Dedifferentiated amniotic fluid mesenchymal stem cell (primary cell): ENCODE data around the gene BAG5.
"Not testable (repeated sequence)": the region's sequence is repeated elsewhere in the genome, so short reads cannot be mapped to it uniquely, and the experiment has no call there.

Experiments
- DNase-seq: peaks from one replicate; pipeline ENCODE4 v3.0.0-alpha.2; 2016; ENCODE audit errors: extremely low spot score

The BAG5 gene

DNA sequence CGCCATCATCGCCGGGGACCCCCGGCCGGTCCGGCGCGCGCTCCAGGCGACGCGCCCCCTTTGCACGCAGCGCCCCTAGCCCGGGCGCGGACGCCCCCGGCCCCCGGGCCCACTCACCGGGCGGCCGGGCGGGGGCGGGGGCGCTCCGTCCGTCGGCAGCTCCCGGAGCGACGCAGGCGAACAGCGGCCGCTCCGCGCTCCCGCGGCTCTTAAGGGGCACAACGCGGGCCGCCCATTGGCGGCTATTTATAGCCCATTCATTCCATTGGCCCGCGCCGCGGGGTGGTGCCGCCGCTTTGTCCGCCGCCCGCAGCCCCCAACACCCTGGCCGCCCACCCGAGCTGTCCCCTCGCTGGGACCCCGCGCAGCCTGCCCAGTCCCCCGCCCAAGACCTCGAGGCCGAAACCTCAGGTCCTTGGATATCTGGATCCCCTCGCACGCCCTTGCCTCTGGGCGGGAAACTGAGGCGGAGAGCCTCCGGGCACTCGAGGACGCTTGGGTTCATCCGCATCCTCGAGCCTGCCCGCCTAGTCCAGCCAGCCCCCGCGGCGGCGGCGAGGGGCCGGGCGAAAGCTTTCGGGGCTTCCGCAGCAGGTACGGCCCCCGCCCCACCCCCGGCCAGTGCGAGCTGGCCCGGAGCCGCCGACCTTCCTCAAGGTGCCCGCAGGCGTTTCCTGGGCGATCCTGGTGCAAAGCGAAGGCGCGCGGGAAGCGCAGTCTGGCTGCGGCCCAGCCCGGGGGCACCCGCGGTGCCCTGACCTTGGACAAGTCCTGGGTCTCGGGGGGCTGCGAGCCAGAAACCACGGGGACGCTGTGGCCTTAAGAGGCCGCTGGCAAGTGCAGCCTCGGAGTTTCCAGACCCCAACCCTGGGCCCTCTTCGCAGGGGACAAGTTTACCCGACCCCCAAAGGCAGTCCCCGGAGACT lies 39.5 kb downstream of the BAG5 start, which contains the start of gene CKB:
CKB (minus strand) TSS at position 182 of the 926 bp plus-strand sequence. CDS start 337 bp downstream, outside the sequence.
- DNase-seq = no peak

DNA sequence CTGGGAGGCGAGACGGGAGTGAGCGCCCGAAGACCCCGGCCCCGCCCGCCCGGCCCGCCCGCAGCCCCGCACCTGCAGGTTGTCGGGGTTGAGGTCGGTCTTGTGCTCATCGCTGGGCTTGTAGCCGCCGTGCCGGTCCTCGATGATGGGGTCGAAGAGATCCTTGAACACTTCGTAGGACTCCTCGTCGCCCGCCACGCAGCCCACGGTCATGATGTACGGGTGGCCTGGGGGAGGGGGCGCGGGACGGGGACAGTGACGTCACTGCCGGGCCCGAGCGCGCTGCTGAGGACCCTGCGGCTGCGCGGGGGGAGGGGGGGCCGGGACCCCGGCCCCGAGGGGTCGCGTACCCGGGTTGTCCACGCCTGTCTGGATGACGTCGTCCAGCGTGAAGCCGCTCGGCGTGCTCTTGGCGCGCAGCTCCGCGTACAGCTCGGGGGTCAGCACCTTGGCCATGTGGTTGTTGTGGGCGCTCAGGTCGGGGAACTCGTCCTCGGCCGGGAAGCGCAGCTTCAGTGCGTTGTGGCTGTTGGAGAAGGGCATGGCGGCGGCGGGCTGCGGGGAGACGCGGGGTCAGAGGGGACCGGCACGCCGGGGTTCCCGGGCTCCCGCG lies 40.4 kb downstream of the BAG5 start:
- no peak for DNase-seq

DNA sequence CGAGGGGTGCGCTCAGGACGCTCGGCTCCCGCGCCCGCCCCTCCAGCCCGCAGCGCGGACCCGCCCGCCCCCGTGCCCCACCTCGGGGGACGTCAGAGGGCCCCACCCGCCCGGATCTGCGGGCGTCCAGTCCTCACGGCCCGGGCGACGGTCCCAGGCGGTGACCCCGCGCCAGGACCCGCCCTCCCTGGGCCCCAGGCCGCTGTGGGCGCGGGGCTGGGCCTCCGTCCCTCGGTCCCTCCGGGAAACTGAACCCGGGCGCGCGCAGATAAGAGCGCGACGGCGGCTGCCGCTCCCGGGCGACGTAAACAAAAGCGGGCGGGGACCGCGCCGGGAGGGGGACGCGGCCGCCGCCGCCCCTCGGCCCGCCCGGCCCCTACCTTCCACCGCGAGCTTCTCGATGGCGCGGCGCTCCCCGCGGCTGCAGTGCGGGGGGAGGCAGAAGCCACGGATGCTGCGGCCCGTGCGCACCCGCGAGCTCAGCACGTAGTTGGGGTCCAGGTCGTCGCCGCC lies 41.0 kb downstream of the BAG5 start:
- no peak for DNase-seq

DNA sequence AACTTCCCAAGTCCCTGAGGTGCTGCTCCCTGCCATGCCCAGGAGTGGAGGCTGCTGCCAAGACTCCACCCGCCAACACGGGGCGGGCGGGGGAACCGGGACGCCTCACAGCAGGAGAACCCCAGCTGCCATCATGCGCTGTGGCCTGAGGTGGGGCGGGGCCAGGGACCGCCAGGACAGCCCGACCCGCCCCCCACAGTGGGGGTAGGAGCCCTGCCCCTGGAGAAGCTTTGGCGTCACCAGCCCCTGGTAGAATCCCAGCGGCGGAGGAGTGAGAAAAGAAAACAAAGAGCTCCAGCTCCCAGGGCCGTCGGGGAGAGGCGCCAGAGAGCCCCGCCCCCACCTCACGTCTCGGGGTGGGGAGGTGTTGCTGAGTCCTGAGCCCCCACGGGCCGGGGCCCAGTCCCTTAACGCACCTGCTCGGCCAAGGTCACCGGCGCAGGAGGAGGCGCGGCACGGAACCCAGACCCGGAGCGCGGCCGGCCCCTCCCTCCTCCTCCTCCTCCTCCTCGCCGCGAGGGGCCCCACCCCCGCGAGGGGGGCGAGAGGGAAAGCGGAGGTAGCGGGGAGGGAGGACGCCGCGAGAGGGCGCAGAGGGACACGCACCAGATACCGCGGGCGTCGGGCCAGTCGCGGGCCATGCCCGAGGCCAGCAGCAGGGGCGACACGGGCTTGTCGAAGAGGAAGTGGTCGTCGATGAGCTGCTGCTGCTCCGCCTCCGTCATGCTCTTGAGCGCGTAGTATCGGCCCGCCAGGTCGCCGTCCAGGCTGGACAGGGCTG lies 41.6 kb downstream of the BAG5 start:
- DNase-seq = peak; percentile 45

DNA sequence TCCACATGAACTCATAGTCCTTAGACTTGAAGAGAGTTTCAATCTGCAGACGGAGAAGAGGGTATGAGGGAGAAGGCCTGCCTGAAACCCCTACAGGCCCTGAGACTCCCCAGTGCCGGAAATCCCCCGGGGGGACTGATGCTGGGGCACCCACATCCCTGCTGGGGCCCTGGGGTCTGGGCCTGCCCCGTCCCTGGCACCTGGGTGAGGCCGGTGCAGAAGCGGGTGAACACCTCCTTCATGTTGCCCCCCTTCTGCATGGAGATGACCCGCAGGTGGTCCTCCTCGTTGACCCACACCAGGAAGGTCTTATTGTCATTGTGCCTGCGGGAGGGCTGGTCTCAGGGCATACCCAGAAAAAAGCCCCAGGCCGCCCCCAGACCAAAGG lies 42.2 kb downstream of the BAG5 start:
- no peak for DNase-seq

DNA sequence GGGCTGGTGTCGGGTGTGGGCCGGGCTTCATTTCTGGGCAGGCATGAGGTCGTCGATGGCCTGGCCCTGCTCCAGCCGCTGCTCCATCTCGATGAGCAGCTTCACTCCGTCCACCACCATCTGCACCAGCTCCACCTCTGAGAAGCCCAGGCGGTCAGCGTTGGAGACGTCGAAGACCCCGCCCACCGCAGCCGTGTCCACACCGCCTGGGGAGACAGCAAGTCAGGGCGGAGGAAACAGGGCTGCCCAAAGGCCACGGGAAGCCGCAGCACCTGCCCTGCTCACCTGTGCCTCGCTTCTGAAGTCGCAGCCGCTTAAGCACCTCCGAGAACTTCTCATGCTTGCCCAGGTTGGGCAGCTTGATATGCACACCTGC lies 42.6 kb downstream of the BAG5 start:
- no peak for DNase-seq

DNA sequence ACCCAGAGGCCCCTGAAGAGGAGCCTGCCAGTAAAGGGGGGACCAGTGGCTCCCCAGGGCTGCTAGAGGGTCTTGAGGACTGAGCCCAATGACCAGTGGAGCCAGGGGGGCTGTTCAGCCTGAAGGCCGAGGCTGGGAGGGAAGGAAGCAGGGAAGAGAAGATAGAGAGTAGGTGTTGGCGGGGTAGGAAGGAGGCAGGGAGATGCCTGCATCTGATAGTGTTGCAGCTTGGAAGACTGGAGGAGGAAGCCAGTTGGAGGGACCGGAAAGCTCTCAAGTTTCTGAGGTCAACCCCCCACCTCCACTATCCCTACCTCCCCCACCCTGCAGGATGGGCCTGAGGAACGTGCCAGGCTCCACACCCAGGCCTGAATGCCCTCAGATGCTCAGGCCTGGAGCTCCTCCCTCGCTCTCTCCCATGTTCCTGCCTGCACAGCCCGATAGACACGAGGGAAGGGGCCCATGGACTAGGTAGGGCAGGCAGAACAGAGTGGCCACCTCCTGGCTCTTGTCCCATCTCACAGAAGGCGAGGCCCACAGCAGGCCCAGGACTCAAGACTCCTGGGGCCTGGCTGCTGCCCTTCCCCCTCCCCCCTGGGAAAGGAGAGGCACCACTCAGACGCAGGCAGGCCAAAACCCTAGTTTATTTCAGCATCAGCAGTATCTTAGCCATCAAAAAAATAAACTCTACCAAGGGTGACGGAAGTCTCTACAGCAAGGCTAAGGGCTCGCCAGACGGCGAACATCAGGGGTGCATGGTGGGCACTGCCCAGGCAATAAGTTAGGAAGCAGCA lies 43.2 kb downstream of the BAG5 start:
- no peak for DNase-seq

DNA sequence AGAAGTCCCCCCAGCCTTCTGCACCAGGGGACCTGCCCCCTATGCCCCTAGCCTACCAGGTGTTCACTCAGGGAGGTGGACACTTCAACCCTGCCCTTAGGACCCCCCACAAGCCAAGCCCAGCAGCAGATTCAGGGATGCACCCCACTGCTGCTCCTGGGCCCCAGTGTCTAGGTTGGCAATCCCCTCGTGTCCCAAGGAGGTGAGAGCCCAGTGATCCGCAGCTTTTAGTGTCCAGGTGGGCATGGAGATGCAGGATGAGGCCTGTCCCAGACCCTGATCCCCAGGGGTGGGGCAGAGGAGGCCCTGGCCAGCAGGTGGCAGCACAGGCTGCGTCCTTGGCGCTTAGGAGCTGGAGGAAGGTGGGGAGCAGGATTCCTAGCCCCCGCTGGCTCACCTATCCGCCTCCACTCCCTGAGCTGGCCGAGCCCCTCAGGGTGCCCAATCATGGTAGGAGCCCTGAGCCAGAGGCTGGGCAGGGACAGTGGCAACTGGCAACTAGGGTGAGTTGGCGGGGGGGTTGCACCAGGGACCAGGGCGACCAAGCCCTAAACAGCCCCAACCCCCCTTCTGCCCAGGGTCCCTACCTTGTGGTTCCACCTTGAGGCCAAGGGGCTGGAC lies 43.9 kb downstream of the BAG5 start:
- no peak for DNase-seq

DNA sequence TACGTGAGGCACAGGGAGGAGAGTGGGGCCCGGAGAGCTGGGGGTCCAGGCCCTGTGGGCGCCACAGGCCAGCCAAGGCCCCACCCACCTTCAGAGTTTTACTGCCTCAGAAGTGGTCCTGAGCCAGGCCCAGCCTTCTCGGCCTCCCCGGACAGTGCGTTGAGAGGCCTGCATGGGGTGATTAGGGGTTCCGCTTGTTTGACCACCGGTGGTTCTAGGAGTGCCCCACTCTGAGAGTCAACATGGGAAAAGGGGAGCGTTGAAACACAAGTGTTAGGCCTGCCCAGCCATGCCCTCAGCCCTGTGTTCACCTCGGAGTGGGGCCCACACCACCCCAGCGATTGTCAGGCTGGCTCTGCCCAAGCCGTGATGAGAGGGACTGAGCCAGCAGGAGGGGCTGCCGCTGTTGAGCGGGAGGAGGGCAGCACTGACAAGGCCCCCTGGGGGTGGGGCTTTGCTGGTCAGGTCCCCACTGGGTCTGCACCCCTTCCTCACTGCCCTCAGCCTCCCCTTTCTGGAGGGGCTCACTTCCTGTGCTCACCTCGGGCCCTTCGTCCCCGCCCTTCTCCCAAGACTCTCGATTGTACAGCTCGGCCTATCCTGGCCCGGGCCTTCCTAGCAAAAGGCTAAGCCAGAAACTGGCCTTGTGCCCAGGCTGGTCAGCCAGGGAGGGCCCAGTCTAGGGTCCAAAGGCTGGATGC lies 44.6 kb downstream of the BAG5 start:
- no peak for DNase-seq

DNA sequence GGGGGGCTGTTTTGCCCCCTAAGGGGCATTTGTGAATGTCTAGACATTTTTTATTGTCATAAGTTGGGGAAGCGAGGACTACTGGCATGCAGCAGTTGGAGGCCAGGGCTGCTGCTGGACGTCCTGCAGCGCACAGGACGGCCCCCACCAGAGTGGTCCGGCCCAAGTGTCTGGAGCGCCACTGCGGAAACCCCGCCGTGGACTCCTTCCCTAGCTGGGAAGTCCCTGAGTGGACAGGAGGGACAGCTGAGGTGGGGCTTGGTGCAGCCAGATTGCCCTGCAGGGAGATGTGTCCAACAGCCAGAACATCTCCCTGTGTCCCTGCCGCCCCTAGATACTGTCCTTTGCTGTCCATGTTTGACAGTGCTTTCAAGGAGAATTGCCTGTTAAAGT lies 45.3 kb downstream of the BAG5 start:
- DNase-seq = no peak

DNA sequence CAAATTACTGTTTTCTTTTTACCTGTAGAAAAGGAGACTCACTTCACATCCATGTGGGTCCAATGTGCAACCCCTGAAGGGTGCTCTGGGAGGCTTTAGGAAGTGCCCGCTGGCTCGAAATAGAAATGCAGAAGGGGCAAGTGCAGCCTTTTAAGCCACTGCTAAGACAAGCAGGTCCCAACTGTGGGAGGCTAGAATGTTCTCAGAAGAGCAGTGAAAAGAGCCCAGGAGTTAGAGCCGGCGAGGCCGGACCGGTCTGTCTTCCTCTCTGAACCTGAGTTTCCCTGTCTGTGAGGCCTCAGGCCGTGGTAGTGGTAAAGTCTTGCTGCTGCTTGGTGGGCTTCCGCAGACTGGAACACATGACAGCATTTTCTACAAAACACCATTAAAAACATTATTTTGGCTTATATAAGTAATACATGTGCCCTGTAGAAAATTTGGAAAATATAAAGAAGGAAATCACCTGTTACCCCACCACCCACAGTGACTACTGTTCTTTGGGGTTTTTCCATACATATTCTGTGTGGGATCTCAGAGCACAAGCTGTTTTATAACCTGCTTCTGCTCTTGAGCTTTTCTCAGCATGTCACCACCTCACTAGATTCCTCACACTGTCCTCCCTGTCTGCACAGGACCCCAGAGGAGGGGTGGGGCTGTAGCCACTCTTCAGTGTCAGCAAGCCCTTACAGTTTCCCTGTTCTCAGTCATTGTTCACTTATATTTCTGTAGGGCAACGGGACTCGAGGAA lies 45.9 kb downstream of the BAG5 start:
- DNase-seq = no peak

DNA sequence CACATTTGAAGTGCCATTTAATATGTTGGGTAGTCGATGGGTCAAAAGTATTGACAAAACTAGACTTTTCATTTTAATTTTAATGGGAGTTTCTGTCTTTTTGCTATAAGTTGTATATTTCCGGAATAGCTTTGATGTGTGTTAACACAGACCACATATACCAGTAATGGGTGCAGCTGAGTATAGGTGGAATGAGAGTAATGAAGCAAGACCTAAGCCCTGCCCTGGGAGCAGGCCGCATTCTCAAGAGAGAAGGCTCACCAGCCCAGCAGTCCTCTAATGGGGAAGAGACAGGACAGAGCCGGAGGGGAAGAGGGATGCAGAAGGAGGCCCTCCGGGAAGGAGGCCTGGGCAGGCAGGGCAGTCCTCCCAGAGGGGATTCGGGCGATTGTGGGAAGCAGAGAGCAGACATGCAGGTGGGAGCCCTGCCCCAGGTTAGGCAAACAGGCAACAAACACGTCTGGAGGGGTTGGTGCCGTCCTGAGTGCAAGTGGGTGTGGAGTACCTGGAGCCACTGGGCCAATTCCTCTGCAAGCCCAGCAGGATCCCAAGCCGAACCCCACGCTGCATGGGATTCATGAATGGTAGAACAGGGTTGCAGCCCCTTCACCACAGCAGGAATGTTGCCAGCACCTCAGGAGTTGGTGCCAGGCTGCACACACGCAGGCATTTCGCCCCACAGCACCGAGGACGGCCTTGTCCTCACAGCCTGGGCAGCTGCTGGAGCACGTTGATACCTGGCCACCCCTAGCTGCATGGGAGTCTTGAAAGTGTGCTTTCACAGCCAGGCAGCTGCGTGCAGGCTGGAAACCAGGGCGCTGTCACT lies 47.6 kb downstream of the BAG5 start:
- DNase-seq = no peak

DNA sequence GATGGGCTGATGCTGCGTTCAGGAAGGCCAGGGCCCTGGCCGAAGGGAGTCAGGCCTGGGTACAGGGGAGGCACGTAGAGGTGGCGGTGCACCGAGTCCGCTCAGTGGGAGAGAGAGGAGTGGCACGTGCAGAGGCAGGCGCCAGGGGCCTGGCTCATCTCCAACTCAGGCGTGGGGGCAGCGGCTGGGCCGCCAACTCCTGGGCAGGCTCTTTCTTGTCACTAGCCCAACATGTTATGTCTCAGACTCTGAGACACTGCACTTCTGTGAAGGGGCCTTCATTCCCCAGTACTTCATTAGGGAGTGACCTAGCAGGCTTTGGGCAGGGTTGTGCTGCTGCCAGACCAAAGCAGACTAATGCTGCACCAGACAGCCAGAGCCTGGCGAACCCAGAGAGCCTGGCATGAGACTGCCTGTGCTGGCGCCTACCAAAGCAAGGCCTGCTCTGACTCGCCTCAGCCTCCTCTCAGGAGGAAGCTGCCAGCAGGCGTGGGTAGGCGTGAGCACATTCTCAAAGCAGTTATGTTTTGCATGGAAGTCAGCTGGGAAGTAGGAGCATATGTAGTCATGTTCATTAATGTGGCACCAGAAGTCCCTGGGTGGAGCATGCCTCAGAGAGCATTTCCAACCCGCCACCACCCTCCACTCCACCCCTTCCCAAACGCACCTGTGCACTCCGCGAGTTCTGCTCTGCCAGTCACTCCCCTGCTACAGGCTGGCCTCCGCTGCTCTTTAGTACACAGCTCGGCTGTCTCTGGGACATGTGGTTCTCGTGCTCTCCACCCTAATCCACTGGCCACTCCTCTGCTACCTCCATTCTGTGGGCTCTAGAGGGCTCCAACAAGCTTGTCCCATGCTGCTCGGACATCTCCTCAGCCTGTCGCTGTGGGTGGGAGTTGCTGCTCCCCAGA lies 49.5 kb downstream of the BAG5 start:
- no peak for DNase-seq

DNA sequence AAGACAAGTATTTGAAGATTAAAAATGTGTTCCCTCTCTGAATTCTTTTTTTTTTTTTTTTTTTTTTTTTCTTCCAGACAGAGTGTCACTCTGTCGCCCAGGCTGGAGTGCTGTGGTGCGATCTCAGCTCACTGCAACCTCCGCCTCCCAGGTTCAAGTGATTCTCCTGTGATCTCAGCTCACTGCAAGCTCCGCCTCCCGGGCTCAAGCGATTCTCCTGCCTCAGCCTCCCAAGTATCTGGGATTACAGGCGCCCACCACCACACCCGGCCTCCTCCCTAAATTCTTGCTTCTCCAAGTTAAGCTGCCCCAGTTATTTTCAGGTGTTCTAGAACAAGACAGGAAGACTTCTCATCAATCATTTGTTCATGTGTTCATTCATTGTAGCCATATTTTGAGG lies 50.3 kb downstream of the BAG5 start:
- DNase-seq = not testable (repeated sequence)

DNA sequence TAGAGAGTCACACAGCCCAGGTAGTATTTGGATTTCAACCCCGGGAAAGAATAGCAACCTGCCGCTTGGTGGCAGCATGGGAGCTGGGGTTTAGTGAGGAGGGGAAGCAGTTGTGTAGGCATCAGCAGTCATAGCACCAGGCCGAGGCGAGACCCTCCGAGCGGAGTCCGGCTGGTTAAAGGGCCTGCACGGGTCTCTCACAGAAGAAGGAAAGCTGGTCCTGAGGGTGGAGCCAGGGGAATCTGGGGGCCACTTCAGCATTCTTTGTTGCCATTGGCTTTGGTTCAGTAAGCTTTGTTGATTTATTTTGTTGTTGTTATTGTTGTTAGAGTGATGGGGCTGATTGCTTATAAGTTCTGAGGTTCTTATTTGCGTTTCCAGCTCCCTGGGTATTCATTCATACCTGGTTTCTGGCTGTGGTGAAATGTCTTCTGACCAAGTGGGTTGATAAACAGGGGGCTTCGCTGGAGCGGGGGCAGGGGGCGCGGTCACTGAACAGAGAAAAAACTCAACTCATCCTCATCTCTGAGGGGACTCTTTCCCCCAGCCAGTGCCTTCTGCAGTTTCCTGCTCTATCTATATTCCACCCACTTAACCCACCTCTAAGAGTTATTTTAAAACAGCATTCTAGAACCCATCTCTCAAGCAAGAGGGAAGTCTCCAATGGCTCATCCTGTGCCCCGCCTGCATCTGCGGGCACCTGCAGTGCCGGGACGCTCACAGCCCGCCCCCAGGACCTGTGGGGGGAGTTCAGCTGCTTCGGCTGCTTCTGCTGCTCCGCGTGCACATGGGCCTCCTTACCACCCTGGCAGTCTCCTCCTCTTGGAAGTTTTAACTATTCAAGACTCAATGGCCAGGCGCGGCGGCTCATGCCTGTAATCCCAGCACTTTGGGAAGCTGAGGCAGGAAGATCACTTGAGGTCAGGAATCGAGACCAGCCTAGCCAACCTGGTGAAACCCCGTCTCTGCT lies 51.4 kb downstream of the BAG5 start:
- no peak for DNase-seq
